Vagina (tissue), 2 donors: ENCODE results near the gene CORO2B.

ENCODE experiments used
- CTCF ChIP-seq, 3 experiments: fragments of 450-650 bp in 2 of 3; fragments of 200-600 bp in 1 of 3; sonication (generic) in 1 of 3; IDR thresholded peaks; one replicate each; pipeline ENCODE4 v1.5.1; 2017 to 2019; ENCODE audit warnings: antibody characterized with exemption in 3 of 3, mild to moderate bottlenecking in 2 of 3, moderate library complexity in 2 of 3
- POLR2A ChIP-seq, 2 donors: fragments of 450-650 bp; IDR thresholded peaks; one replicate each; pipeline ENCODE4 v1.6.1; 2017; ENCODE audit warnings: antibody characterized with exemption in 2 of 2, mild to moderate bottlenecking in 2 of 2, moderate library complexity in 2 of 2
- POLR2AphosphoS5 ChIP-seq, 2 donors: sonication (generic); formaldehyde crosslinking; IDR thresholded peaks; one replicate each; pipeline ENCODE4 v1.9.0; 2017; ENCODE audit warnings: antibody characterized with exemption in 2 of 2, mild to moderate bottlenecking in 2 of 2, low read depth in 1 of 2; ENCODE audit not compliant: insufficient read depth in 1 of 2

GRCh38 chr15:68553314-68553993, 25.3 kb upstream of the CORO2B start:
- TF ChIP-seq CTCF (IDR thresholded peaks at IDR 0.05), result no peak
- no peak for TF ChIP-seq POLR2A (IDR thresholded peaks at IDR 0.05)
- TF ChIP-seq POLR2AphosphoS5 (IDR thresholded peaks at IDR 0.05; ENCODE audit: insufficient read depth in 1 of 2, low read depth in 1 of 2), result no peak
